ENCODE measurements around the gene GSE1. TPM values are rescaled to one million over a fixed set of nuclear protein-coding genes. Genes with fewer than 3 reads are reported as not detected.

Gene GSE1
- total and polyA plus RNA-seq, 9 of the 15 experiments (the other 6 are each of a cell fraction or from before 2014, with no cell fraction given), result 12.2 to 244 (median 57.9) TPM

DNA sequence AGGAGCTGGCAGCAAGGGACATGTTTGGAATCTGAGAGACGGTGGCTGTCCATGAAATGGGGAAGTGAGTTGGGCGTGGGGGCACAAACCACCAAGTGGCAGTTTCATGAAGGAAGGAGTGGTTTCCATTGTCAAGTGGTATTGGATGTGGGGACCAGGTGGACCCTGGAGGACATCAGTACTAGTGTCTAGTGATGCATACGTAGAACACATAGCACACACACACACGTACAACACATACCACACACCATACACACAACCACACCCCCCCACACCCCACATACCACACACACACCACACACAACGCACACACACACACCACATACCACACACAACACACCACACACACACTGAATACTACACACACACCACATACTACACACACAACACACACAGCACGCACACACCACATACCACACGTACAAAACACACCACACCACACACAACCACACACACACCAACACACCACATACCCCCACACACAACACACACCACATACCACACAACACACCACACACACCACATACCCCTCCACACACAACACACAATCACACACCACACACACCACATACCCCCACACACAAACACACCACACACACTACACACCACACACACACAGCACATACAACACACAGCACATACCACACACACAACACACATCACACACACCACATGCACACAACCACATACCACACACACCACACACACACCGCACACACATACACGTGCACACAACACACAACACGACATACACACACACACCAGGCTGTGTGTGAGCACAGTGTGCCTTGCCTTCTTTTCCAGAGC is 41.1 kb upstream of the GSE1 start (continued):
- TF ChIP-seq, protein P1, sequence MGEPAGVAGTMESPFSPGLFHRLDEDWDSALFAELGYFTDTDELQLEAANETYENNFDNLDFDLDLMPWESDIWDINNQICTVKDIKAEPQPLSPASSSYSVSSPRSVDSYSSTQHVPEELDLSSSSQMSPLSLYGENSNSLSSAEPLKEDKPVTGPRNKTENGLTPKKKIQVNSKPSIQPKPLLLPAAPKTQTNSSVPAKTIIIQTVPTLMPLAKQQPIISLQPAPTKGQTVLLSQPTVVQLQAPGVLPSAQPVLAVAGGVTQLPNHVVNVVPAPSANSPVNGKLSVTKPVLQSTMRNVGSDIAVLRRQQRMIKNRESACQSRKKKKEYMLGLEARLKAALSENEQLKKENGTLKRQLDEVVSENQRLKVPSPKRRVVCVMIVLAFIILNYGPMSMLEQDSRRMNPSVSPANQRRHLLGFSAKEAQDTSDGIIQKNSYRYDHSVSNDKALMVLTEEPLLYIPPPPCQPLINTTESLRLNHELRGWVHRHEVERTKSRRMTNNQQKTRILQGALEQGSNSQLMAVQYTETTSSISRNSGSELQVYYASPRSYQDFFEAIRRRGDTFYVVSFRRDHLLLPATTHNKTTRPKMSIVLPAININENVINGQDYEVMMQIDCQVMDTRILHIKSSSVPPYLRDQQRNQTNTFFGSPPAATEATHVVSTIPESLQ (CRISPR knock-in tag; IDR thresholded peaks at IDR 0.05), result no peak
- TF ChIP-seq POLR2AphosphoS5 (IDR thresholded peaks at IDR 0.05; ENCODE audit: control insufficient read depth, insufficient read depth, low read depth, low read length) (no peak), ZNF431 (CRISPR knock-in tag; IDR thresholded peaks at IDR 0.05) (no peak), BCL6 (CRISPR knock-in tag; IDR thresholded peaks at IDR 0.05) (no peak), TSC22D4 (tag; IDR thresholded peaks at IDR 0.05) (no peak; the same call in none of the 2 replicates), MCM3 (IDR thresholded peaks at IDR 0.05) (no peak), SNIP1 (IDR thresholded peaks at IDR 0.05; ENCODE audit: low read depth) (peak; percentile 69; the same call in 1 of the 2 replicates), ZNF408 (CRISPR knock-in tag; IDR thresholded peaks at IDR 0.05; ENCODE audit: low read depth) (no peak), C11orf30 (IDR thresholded peaks at IDR 0.05; ENCODE audit: low read depth) (no peak), FOS (IDR thresholded peaks at IDR 0.05; ENCODE audit: extremely low read depth, insufficient read length) (no peak), BRF1 (IDR thresholded peaks at IDR 0.05; ENCODE audit: borderline replicate concordance, extremely low read depth, insufficient read length) (no peak), ZNF644 (tag; IDR thresholded peaks at IDR 0.05; ENCODE audit: low read depth) (no peak), PURB (CRISPR knock-in tag; IDR thresholded peaks at IDR 0.05; ENCODE audit: low read depth) (no peak), TBL1XR1 (IDR thresholded peaks at IDR 0.05; ENCODE audit: low read length in 2 of 2) (no peak), SMC3 (conservative IDR thresholded peaks at IDR 0.05; ENCODE audit: insufficient read depth, low read depth, low read length) (no peak), PHB2 (IDR thresholded peaks at IDR 0.05; ENCODE audit: low read depth) (peak; percentile 87), MYNN (IDR thresholded peaks at IDR 0.05) (no peak), MYNN (CRISPR knock-in tag; IDR thresholded peaks at IDR 0.05) (no peak), FOSL1 (tag; conservative IDR thresholded peaks at IDR 0.05) (no peak), ZNF239 (CRISPR knock-in tag; IDR thresholded peaks at IDR 0.05) (no peak), THRAP3 (IDR thresholded peaks at IDR 0.05; ENCODE audit: borderline replicate concordance) (no peak)
- TF ChIP-seq, protein P2, sequence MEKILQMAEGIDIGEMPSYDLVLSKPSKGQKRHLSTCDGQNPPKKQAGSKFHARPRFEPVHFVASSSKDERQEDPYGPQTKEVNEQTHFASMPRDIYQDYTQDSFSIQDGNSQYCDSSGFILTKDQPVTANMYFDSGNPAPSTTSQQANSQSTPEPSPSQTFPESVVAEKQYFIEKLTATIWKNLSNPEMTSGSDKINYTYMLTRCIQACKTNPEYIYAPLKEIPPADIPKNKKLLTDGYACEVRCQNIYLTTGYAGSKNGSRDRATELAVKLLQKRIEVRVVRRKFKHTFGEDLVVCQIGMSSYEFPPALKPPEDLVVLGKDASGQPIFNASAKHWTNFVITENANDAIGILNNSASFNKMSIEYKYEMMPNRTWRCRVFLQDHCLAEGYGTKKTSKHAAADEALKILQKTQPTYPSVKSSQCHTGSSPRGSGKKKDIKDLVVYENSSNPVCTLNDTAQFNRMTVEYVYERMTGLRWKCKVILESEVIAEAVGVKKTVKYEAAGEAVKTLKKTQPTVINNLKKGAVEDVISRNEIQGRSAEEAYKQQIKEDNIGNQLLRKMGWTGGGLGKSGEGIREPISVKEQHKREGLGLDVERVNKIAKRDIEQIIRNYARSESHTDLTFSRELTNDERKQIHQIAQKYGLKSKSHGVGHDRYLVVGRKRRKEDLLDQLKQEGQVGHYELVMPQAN (IDR thresholded peaks at IDR 0.05; ENCODE audit: borderline replicate concordance), result peak; percentile 87
- TF ChIP-seq, protein P3, sequence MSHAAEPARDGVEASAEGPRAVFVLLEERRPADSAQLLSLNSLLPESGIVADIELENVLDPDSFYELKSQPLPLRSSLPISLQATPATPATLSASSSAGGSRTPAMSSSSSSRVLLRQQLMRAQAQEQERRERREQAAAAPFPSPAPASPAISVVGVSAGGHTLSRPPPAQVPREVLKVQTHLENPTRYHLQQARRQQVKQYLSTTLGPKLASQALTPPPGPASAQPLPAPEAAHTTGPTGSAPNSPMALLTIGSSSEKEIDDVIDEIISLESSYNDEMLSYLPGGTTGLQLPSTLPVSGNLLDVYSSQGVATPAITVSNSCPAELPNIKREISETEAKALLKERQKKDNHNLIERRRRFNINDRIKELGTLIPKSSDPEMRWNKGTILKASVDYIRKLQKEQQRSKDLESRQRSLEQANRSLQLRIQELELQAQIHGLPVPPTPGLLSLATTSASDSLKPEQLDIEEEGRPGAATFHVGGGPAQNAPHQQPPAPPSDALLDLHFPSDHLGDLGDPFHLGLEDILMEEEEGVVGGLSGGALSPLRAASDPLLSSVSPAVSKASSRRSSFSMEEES (CRISPR knock-in tag; IDR thresholded peaks at IDR 0.05), result no peak
- TF ChIP-seq, protein P4, sequence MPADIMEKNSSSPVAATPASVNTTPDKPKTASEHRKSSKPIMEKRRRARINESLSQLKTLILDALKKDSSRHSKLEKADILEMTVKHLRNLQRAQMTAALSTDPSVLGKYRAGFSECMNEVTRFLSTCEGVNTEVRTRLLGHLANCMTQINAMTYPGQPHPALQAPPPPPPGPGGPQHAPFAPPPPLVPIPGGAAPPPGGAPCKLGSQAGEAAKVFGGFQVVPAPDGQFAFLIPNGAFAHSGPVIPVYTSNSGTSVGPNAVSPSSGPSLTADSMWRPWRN (IDR thresholded peaks at IDR 0.05; ENCODE audit: low read depth), result no peak
